Stimulated activated CD4-positive, alpha-beta T cell treated with anti-CD3 and anti-CD28 coated beads, Interleukin-2, amount 100 ng/mL, for 48 hours (primary cell): ENCODE data around the gene RAB4B.
A peak's percentile ranks its signal among the peaks of the same experiment; 100 is the strongest.
"Not testable (repeated sequence)": the region's sequence is repeated elsewhere in the genome, so short reads cannot be mapped to it uniquely, and the experiment has no call there.

ENCODE experiments used
- DNase-seq, 2 donors: peaks; one replicate each; pipeline ENCODE4 v3.0.0-alpha.2; 2020

The RAB4B gene

GRCh38 chr19:40825460-40826095 lies 47.5 kb downstream of the RAB4B start:
- not testable (repeated sequence) for DNase-seq

- not testable (repeated sequence) for DNase-seq
These were observed 48.3 kb downstream of the RAB4B start for GRCh38 chr19:40826312-40826698.

GRCh38 chr19:40826699-40827385 lies 48.8 kb downstream of the RAB4B start:
- DNase-seq: not testable (repeated sequence)

GRCh38 chr19:40827386-40828247 lies 49.6 kb downstream of the RAB4B start:
- no peak for DNase-seq

GRCh38 chr19:40829205-40829604 lies 51.2 kb downstream of the RAB4B start:
- DNase-seq: no peak

GRCh38 chr19:40830741-40831140 lies 52.7 kb downstream of the RAB4B start:
- not testable (repeated sequence) for DNase-seq

- no peak for DNase-seq
These were observed 53.7 kb downstream of the RAB4B start for GRCh38 chr19:40831502-40832430.

GRCh38 chr19:40832431-40832790 lies 54.4 kb downstream of the RAB4B start:
- DNase-seq: not testable (repeated sequence)

- DNase-seq: not testable (repeated sequence)
These were observed 55.9 kb downstream of the RAB4B start for GRCh38 chr19:40833728-40834533.

GRCh38 chr19:40836754-40837429 lies 58.8 kb downstream of the RAB4B start:
- no peak for DNase-seq

GRCh38 chr19:40838477-40838876 lies 60.4 kb downstream of the RAB4B start:
- DNase-seq: not testable (repeated sequence)

- DNase-seq: not testable (repeated sequence)
These were observed 64.0 kb downstream of the RAB4B start for GRCh38 chr19:40842012-40842411.

- DNase-seq: not testable (repeated sequence)
These were observed 65.1 kb downstream of the RAB4B start for GRCh38 chr19:40842997-40843652.

GRCh38 chr19:40843653-40844052 lies 65.6 kb downstream of the RAB4B start:
- DNase-seq: peak; percentile 37 to 65
